DND-41 (cell line): ENCODE results near the gene KCNIP4.

ENCODE experiments used
- ATAC-seq: fragments of 200-7000 bp; cut with Tn5 transposase; 3 replicates; pipeline ENCODE4 v1.9.1; 2021; ENCODE audit warnings: low read depth; ENCODE audit not compliant: insufficient read depth
- DNase-seq: peaks from one replicate; pipeline ENCODE4 v3.0.0-alpha.2; 2020
- H2AFZ ChIP-seq: 2 replicates; pipeline ENCODE4 v1.6.0; 2012; ENCODE audit warnings: low read depth, low read length
- H3K27ac ChIP-seq: 2 replicates; pipeline ENCODE4 v1.5.1; 2012; ENCODE audit warnings: low read length, inconsistent platforms
- H3K27me3 ChIP-seq: fragments of 200-600 bp; sonication (generic); 2 replicates; pipeline ENCODE4 v1.6.0; 2012; ENCODE audit warnings: low read length, mild to moderate bottlenecking, inconsistent platforms; ENCODE audit not compliant: insufficient read depth, poor library complexity
- H3K36me3 ChIP-seq: 2 replicates; pipeline ENCODE4 v1.5.1; 2012; ENCODE audit warnings: low read length, inconsistent platforms; ENCODE audit not compliant: insufficient read depth
- H3K4me1 ChIP-seq: 2 replicates; pipeline ENCODE4 v1.5.1; 2012; ENCODE audit warnings: mild to moderate bottlenecking, low read length; ENCODE audit not compliant: insufficient read depth
- H3K4me2 ChIP-seq: 2 replicates; pipeline ENCODE4 v1.6.0; 2012; ENCODE audit warnings: mild to moderate bottlenecking, moderate library complexity, low read length, inconsistent platforms; ENCODE audit not compliant: insufficient read depth
- H3K4me3 ChIP-seq, 2 experiments: fragments of 200-600 bp in 1 of 2; shearing (Covaris generic) in 1 of 2; 2 replicates each; pipeline ENCODE4 v1.5.1; 2012 to 2016; ENCODE audit warnings: inconsistent platforms in 2 of 2, low read length in 2 of 2, mild to moderate bottlenecking in 2 of 2, low read depth in 1 of 2, moderate library complexity in 1 of 2
- H3K79me2 ChIP-seq: 2 replicates; pipeline ENCODE4 v1.6.0; 2012; ENCODE audit warnings: low read length, inconsistent platforms; ENCODE audit not compliant: insufficient read depth
- H3K9ac ChIP-seq: 2 replicates; pipeline ENCODE4 v1.6.0; 2012; ENCODE audit warnings: low read depth, mild to moderate bottlenecking, inconsistent platforms, low read length, moderate library complexity
- H3K9me3 ChIP-seq: 2 replicates; pipeline ENCODE4 v1.5.1; 2012; ENCODE audit warnings: low read length, moderate library complexity, mild to moderate bottlenecking, inconsistent platforms; ENCODE audit not compliant: insufficient read depth, severe bottlenecking
- H4K20me1 ChIP-seq: 2 replicates; pipeline ENCODE4 v1.6.0; 2012; ENCODE audit warnings: low read length; ENCODE audit not compliant: insufficient read depth
- CTCF ChIP-seq: IDR thresholded peaks from 2 replicates; pipeline ENCODE4 v1.5.1; 2012; ENCODE audit warnings: borderline replicate concordance, low read length, moderate library complexity, mild to moderate bottlenecking; ENCODE audit not compliant: poor library complexity, severe bottlenecking; ENCODE audit errors: extremely low read depth
- EZH2 ChIP-seq: IDR thresholded peaks from 3 replicates; pipeline ENCODE4 v1.6.1; 2012; ENCODE audit warnings: borderline replicate concordance, low read depth, mild to moderate bottlenecking, moderate library complexity, low read length, inconsistent platforms; ENCODE audit not compliant: severe bottlenecking

KCNIP4 gene

GRCh38 chr4:21752616-21753015 is 196.0 kb downstream of the KCNIP4 start:
- Histone ChIP-seq H3K27me3 (no peaks in the 10 kb centered on the region), H3K27ac (no peak overlapping the region), H3K9ac (no peak overlapping the region), H3K9me3 (no peaks in the 10 kb centered on the region), H3K4me1 (no peaks in the 10 kb centered on the region), H2AFZ (no peak overlapping the region), H3K4me3 (no peak overlapping the region), H4K20me1 (no peaks in the 10 kb centered on the region), H3K79me2 (no peaks in the 10 kb centered on the region), H3K4me2 (no peak overlapping the region), H3K36me3 (no peaks in the 10 kb centered on the region)
- TF ChIP-seq CTCF = no peak
- no peak for TF ChIP-seq EZH2
- ATAC-seq = no peak
- DNase-seq = no peak

GRCh38 chr4:21749924-21750323 is 198.6 kb downstream of the KCNIP4 start:
- Histone ChIP-seq H4K20me1 (no peaks in the 10 kb centered on the region), H3K9ac (no peak overlapping the region), H3K27ac (no peak overlapping the region), H3K36me3 (no peaks in the 10 kb centered on the region), H3K4me1 (no peaks in the 10 kb centered on the region), H3K4me3 (no peak overlapping the region), H3K79me2 (no peaks in the 10 kb centered on the region), H3K4me2 (no peak overlapping the region), H3K27me3 (no peaks in the 10 kb centered on the region), H2AFZ (no peak overlapping the region), H3K9me3 (no peaks in the 10 kb centered on the region)
- TF ChIP-seq CTCF = no peak
- TF ChIP-seq EZH2 = no peak
- ATAC-seq (no peak), DNase-seq (no peak)

- Histone ChIP-seq H4K20me1 (no peaks in the 10 kb centered on the region), H3K9me3 (no peaks in the 10 kb centered on the region), H3K9ac (no peak overlapping the region), H3K27me3 (no peaks in the 10 kb centered on the region), H3K4me1 (no peaks in the 10 kb centered on the region), H3K4me3 (no peak overlapping the region), H3K27ac (no peak overlapping the region), H2AFZ (no peak overlapping the region), H3K79me2 (no peaks in the 10 kb centered on the region), H3K36me3 (no peaks in the 10 kb centered on the region), H3K4me2 (no peak overlapping the region)
- no peak for ATAC-seq
- DNase-seq = no peak
- no peak for TF ChIP-seq CTCF
- TF ChIP-seq EZH2 = no peak
Measured at GRCh38 chr4:21749412-21749811, 199.2 kb downstream of the KCNIP4 start.

GRCh38 chr4:21744046-21744445 is 204.5 kb downstream of the KCNIP4 start:
- TF ChIP-seq CTCF (no peak), EZH2 (no peak)
- no peaks in the 10 kb centered on the region for H3K27me3 ChIP-seq
- H3K9ac ChIP-seq = no peak overlapping the region
- ATAC-seq = no peak
- H3K4me2 ChIP-seq = no peak overlapping the region
- no peaks in the 10 kb centered on the region for H4K20me1 ChIP-seq
- H3K36me3 ChIP-seq = no peaks in the 10 kb centered on the region
- H3K9me3 ChIP-seq = no peaks in the 10 kb centered on the region
- H3K4me3 ChIP-seq = no peak overlapping the region
- no peak overlapping the region for H2AFZ ChIP-seq
- H3K79me2 ChIP-seq = no peaks in the 10 kb centered on the region
- no peaks in the 10 kb centered on the region for H3K4me1 ChIP-seq
- DNase-seq = no peak
- H3K27ac ChIP-seq = no peak overlapping the region
